CD8-positive, alpha-beta memory T cell (primary cell): ENCODE data around the gene EBF4. TPM values are rescaled to one million over a fixed set of nuclear protein-coding genes. Genes with fewer than 3 reads are reported as not detected.

Experiments
- CTCF ChIA-PET: fragments of 350-600 bp; sonication (Branson Sonifier 250); formaldehyde crosslinking; loops from one replicate; lab custom pipeline; 2021; ENCODE audit warnings: antibody characterized with exemption; lab: Charles Lee
- POLR2A ChIA-PET: fragments of 350-600 bp; sonication (Branson Sonifier 250); formaldehyde crosslinking; loops from one replicate; lab custom pipeline; 2021; ENCODE audit warnings: antibody characterized with exemption; lab: Charles Lee
- DNase-seq, 5 donors: peaks; one replicate each; pipeline versions ENCODE4 v3.0.0 to v3.0.0-alpha.2; 2020 to 2022; ENCODE audit warnings: mixed read lengths in 1 of 5
- H3K27ac ChIP-seq: one replicate; pipeline ENCODE4 v1.7.0; 2013; ENCODE audit warnings: low read depth, mild to moderate bottlenecking, low read length, moderate library complexity
- H3K27me3 ChIP-seq: 2 replicates; pipeline ENCODE4 v1.7.0; 2013; ENCODE audit warnings: low read length, mild to moderate bottlenecking; ENCODE audit not compliant: insufficient read depth, poor library complexity, severe bottlenecking
- H3K36me3 ChIP-seq: 2 replicates; pipeline ENCODE4 v1.7.0; 2013; ENCODE audit warnings: mild to moderate bottlenecking, low read length, moderate library complexity; ENCODE audit not compliant: insufficient read depth
- H3K4me1 ChIP-seq: 2 replicates; pipeline ENCODE4 v1.7.0; 2013; ENCODE audit warnings: mild to moderate bottlenecking, low read length, moderate library complexity; ENCODE audit not compliant: insufficient read depth
- H3K4me3 ChIP-seq: 2 replicates; pipeline ENCODE4 v1.7.0; 2013; ENCODE audit warnings: mild to moderate bottlenecking, low read length
- H3K9me3 ChIP-seq: 2 replicates; pipeline ENCODE4 v1.7.0; 2013; ENCODE audit warnings: mild to moderate bottlenecking, low read length
- H3K27ac Mint-ChIP-seq, 8 donors: one replicate each; pipeline ENCODE4 v1.8.0; 2020 to 2021; ENCODE audit warnings: mixed read lengths in 8 of 8, mild to moderate bottlenecking in 6 of 8, inconsistent platforms in 3 of 8, moderate library complexity in 3 of 8
- H3K27me3 Mint-ChIP-seq, 2 donors: one replicate each; pipeline ENCODE4 v1.8.0; 2020 to 2021; ENCODE audit warnings: mixed read lengths in 2 of 2, mild to moderate bottlenecking in 1 of 2, moderate library complexity in 1 of 2
- H3K36me3 Mint-ChIP-seq, 3 donors: one replicate each; pipeline ENCODE4 v1.8.0; 2020 to 2021; ENCODE audit warnings: mixed read lengths in 3 of 3, inconsistent platforms in 1 of 3, mild to moderate bottlenecking in 1 of 3
- H3K4me1 Mint-ChIP-seq, 3 donors: one replicate each; pipeline ENCODE4 v1.8.0; 2020 to 2021; ENCODE audit warnings: mixed read lengths in 3 of 3, inconsistent platforms in 1 of 3, mild to moderate bottlenecking in 1 of 3
- H3K4me3 Mint-ChIP-seq, 7 donors: one replicate each; pipeline ENCODE4 v1.8.0; 2020 to 2021; ENCODE audit warnings: mixed read lengths in 7 of 7, mild to moderate bottlenecking in 6 of 7, moderate library complexity in 4 of 7, inconsistent platforms in 2 of 7
- H3K9me3 Mint-ChIP-seq, 5 donors: one replicate each; pipeline ENCODE4 v1.8.0; 2020 to 2022; ENCODE audit warnings: mixed read lengths in 5 of 5, mild to moderate bottlenecking in 3 of 5, moderate library complexity in 2 of 5, inconsistent platforms in 1 of 5
- polyA plus RNA-seq: library from polyadenylated mRNA; unstranded; fragments of 300-500 nt; fragmentation: Illumina TruSeq; gene quantifications from one replicate; pipeline ENCODE4 v1.2.3, GENCODE V29; 2021
- total RNA-seq, 2 experiments: library from RNA; stranded (reverse); gene quantifications; one replicate each; pipeline ENCODE4 v1.2.3, GENCODE V29; 2021

EBF4 gene
- total and polyA plus RNA-seq, 3 experiments from 2014 or later = 0.66 to 2.0 (median 0.92) TPM

DNA sequence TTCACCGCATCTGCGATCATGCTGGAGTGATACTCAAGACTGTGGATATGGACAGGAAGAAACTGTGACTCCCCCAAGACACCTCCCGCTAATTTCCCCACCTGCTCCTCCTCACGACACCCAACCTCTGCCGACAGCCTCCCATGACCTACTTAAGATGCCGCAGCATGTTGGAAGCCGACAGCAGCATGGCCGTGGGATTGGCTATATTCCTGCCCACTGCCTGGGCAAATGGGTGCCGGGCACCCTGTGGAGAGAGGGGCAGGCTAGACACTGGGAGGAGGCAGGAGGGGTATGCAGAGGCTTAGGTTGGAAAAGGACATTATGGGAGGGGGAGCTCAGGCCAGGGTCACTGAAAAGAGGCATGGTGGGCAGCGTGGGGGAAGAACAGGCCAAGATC lies 33.0 kb upstream of the EBF4 start:
- Mint-ChIP-seq H3K27ac (peak overlapping the region in 2 of 8 donors; percentile 74 to 82), H3K9me3 (no peaks in the 10 kb centered on the region), H3K4me3 (peak overlapping the region in 1 of 7 donors; percentile 76), H3K36me3 (peaks cover 16 to 91% (median 40%) of the 10 kb centered on the region in 3 donors), H3K27me3 (peaks cover 0 to 2% of the 10 kb centered on the region in 2 donors), H3K4me1 (peaks cover 23 to 39% (median 31%) of the 10 kb centered on the region in 3 donors)
- H3K9me3 ChIP-seq = no peaks in the 10 kb centered on the region
- ChIA-PET CTCF (no interaction called here), POLR2A (no interaction called here)
- H3K36me3 ChIP-seq = peaks cover 78% of the 10 kb centered on the region
- no peak for DNase-seq
- no peaks in the 10 kb centered on the region for H3K27me3 ChIP-seq
- no peak overlapping the region for H3K4me3 ChIP-seq
- H3K27ac ChIP-seq = no peak overlapping the region
- H3K4me1 ChIP-seq = peaks cover 15% of the 10 kb centered on the region

DNA sequence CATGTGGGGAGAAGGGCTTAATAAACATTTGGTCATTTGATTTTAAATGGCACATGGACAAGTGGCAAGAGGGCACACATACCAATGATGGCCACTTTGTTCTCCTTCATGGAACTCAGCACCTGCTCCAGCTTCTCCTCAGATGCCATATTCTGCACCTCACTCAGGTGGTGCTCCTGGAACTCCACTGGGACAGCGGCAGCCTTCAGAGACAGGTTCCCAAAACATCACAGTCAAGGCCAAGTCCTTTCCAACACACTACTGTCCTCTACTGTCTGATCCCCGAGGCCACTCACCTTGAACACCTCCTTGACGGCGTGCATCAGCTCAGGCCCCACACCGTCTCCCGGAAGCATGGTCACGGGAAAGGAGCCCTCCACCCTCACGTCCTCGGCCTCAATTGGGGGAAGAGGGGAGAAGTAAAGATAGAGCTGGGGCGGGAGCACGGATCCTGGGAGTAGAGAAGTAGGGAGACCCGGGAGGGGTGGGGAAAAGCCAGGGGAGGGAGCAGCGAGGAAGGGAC lies 29.2 kb upstream of the EBF4 start:
- Histone ChIP-seq H3K4me1 (peaks cover 13% of the 10 kb centered on the region), H3K27ac (peak overlapping the region; percentile 78), H3K36me3 (peaks cover 39% of the 10 kb centered on the region), H3K9me3 (no peaks in the 10 kb centered on the region), H3K27me3 (no peaks in the 10 kb centered on the region), H3K4me3 (peak overlapping the region; percentile 91)
- no peaks in the 10 kb centered on the region for H3K9me3 Mint-ChIP-seq
- H3K36me3 Mint-ChIP-seq = peaks cover 0 to 52% (median 19%) of the 10 kb centered on the region in 3 donors
- CTCF ChIA-PET = interaction anchor here (1.5 to 3.3 kb wide), 2 partner anchors 11 to 141 kb away, joined by 6 to 21 read pairs; partner anchors contain the start of gene NOP56
- POLR2A ChIA-PET = interaction anchor here (3.5 kb wide), 1 partner anchor 10 kb away, joined by 70 read pairs; the partner anchor contains the start of gene NOP56
- DNase-seq = no peak
- H3K27ac Mint-ChIP-seq = peak overlapping the region; percentile 91 to 99 (median 95)
- peak overlapping the region; percentile 84 to 99 (median 90) for H3K4me3 Mint-ChIP-seq
- H3K27me3 Mint-ChIP-seq = peaks cover 0 to 2% of the 10 kb centered on the region in 2 donors
- H3K4me1 Mint-ChIP-seq = peaks cover 17 to 29% (median 26%) of the 10 kb centered on the region in 3 donors

DNA sequence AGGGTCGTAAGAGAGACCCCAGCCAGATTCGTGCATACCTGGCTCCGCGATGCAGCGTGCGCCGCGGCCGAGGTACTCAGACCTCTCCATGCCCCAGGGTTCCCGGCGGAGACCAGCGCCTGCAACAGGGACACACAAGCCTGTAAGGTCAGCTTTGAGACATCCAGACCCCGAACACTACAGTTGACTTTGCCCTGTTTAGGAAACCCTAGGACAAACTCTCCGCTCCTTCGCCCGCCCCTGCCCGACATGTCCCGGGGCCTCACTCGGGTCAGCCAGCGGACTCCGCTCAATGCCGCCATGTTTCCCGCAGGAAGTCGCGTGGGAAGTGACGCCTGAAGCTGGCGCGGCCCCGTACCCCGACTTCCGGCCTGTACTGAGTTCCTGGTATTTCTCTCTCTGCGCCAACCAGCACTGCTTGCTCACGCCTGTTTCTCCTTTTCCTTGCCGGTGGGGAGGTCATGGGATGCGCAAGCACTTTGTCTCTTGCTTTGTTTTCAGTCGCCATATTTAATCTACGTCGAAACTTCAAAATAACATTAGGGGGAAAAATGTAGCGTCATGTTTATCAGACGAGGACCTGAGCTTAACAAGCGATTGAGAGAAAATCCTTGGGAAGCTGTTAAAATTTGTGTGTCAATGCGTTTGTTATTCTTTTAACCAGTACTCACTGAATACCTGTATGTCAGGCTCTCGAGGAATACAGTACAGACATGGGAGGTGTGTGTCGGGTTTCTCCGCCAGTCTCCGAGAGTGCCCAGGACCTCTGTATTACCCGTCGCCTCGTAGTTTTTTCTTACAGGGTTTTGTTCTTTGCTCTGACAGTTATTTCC lies 28.5 kb upstream of the EBF4 start, which contains the start of gene IDH3B:
TSS of gene IDH3B (minus strand) at position 330 of the 833 bp plus-strand sequence. CDS start at position 302, 28 bp downstream.
- Histone ChIP-seq H3K27me3 (no peaks in the 10 kb centered on the region), H3K9me3 (no peaks in the 10 kb centered on the region), H3K4me3 (peak within 1 kb of the TSS; percentile 91), H3K36me3 (peaks cover 33% of the 10 kb centered on the region), H3K27ac (peak within 1 kb of the TSS; percentile 78), H3K4me1 (peaks cover 13% of the 10 kb centered on the region)
- H3K4me1 Mint-ChIP-seq = peaks cover 17 to 29% (median 26%) of the 10 kb centered on the region in 3 donors
- ChIA-PET POLR2A (interaction anchor here (0.7 to 3.5 kb wide), 5 partner anchors 10 to 194 kb away, joined by 3 to 70 read pairs (median 5); partner anchors contain the start of genes NOP56, PCED1A, SNRPB and VPS16), CTCF (interaction anchor here (0.8 to 3.3 kb wide), 4 partner anchors 12 to 142 kb away, joined by 4 to 21 read pairs (median 5); partner anchors contain the start of gene NOP56)
- peaks cover 0 to 46% (median 19%) of the 10 kb centered on the region in 3 donors for H3K36me3 Mint-ChIP-seq
- H3K4me3 Mint-ChIP-seq = peak within 1 kb of the TSS; percentile 84 to 99 (median 90)
- peak; percentile 85 to 93 (median 89) for DNase-seq
- H3K27ac Mint-ChIP-seq = peak within 1 kb of the TSS; percentile 91 to 99 (median 95)
- no peaks in the 10 kb centered on the region for H3K9me3 Mint-ChIP-seq
- H3K27me3 Mint-ChIP-seq = no peaks in the 10 kb centered on the region

DNA sequence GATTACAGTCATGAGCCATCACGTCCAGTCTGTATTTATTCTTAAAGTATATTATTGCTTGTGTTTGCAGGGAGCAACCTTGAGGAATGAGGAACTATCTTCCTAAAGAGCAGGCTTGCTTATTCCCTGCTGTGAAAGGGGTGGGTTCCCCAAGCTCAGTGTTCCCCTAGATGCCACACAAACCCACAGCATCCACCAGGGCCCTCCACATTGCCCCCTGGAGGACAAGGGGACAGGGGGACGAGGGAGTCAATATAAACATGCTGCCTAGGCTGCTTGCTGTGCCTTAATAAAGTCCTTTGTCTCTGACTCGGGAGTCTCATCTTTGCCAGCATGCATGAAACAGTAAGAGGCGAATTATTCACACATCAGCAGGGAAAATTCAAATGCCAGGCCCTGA lies 20.6 kb upstream of the EBF4 start:
- Histone ChIP-seq H3K27me3 (no peaks in the 10 kb centered on the region), H3K9me3 (no peaks in the 10 kb centered on the region), H3K27ac (no peak overlapping the region), H3K4me3 (no peak overlapping the region), H3K4me1 (no peaks in the 10 kb centered on the region), H3K36me3 (no peaks in the 10 kb centered on the region)
- Mint-ChIP-seq H3K27me3 (peaks cover 2 to 15% of the 10 kb centered on the region in 2 donors), H3K4me1 (no peaks in the 10 kb centered on the region), H3K36me3 (no peaks in the 10 kb centered on the region), H3K27ac (no peak overlapping the region), H3K9me3 (no peaks in the 10 kb centered on the region), H3K4me3 (no peak overlapping the region)
- CTCF ChIA-PET = interaction anchor here (1.1 kb wide), 1 partner anchor 15 kb away, joined by 3 read pairs; no protein-coding TSS in a partner anchor
- no peak for DNase-seq
- POLR2A ChIA-PET = no interaction called here

DNA sequence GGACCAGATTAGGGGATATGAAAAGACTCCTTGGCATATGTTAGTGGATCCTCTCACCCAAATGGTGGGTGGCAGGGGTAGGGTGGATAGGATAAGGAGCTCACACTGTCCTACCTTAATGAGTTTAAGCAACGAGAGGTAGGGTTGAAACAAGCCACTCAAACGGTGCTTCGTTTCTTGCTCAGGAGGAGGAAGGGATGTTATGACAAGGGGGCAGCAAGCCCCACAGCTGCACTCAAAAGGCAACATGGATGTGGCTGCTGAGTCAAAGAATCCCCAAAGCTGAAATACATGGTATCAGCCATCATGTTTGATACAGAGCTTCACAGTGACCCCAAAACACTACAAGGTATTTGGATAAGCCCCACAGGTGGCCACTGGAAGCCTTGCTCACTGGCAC lies 20.1 kb upstream of the EBF4 start:
- CTCF ChIA-PET = interaction anchor here (1.9 kb wide), 1 partner anchor 148 kb away, joined by 6 read pairs; no protein-coding TSS in a partner anchor

DNA sequence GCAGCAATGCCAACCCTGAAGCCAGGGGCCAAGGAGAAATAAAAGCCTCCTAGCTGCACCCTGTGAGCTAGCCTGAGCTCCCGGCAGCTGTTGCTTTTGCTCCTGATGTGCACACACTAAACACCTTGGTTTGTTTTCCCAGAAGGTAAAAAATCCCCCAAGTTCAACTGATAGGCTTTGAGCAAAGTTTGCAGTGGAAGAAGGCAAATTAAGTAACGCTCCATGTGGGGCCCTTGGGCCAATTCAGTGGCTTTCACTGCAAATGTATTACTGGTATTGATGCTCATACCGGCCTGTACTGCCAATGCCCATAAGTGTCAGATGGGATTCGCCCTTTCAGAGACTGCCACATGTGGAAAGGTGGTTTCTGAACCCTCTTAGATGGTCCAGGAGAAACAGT lies 19.1 kb upstream of the EBF4 start:
- Histone ChIP-seq H3K4me1 (no peaks in the 10 kb centered on the region), H3K36me3 (no peaks in the 10 kb centered on the region), H3K9me3 (no peaks in the 10 kb centered on the region), H3K4me3 (no peak overlapping the region), H3K27ac (no peak overlapping the region), H3K27me3 (no peaks in the 10 kb centered on the region)
- ChIA-PET POLR2A (no interaction called here), CTCF (interaction anchor here (0.7 to 1.9 kb wide), 3 partner anchors 79 to 1128 kb away, joined by 3 to 6 read pairs (median 3); no protein-coding TSS in a partner anchor)
- H3K27me3 Mint-ChIP-seq = peaks cover 2 to 19% of the 10 kb centered on the region in 2 donors
- no peaks in the 10 kb centered on the region for H3K9me3 Mint-ChIP-seq
- no peak overlapping the region for H3K4me3 Mint-ChIP-seq
- no peak overlapping the region for H3K27ac Mint-ChIP-seq
- no peaks in the 10 kb centered on the region for H3K4me1 Mint-ChIP-seq
- no peaks in the 10 kb centered on the region for H3K36me3 Mint-ChIP-seq
- no peak for DNase-seq

More for the DNA sequence above, 20.1 kb upstream of the EBF4 start:
- Mint-ChIP-seq H3K27ac (no peak overlapping the region), H3K9me3 (no peaks in the 10 kb centered on the region), H3K27me3 (peaks cover 2 to 15% of the 10 kb centered on the region in 2 donors), H3K4me3 (no peak overlapping the region), H3K36me3 (no peaks in the 10 kb centered on the region), H3K4me1 (no peaks in the 10 kb centered on the region)
- POLR2A ChIA-PET = no interaction called here
- Histone ChIP-seq H3K4me1 (no peaks in the 10 kb centered on the region), H3K27me3 (no peaks in the 10 kb centered on the region), H3K27ac (no peak overlapping the region), H3K36me3 (no peaks in the 10 kb centered on the region), H3K9me3 (no peaks in the 10 kb centered on the region), H3K4me3 (no peak overlapping the region)
- no peak for DNase-seq

DNA sequence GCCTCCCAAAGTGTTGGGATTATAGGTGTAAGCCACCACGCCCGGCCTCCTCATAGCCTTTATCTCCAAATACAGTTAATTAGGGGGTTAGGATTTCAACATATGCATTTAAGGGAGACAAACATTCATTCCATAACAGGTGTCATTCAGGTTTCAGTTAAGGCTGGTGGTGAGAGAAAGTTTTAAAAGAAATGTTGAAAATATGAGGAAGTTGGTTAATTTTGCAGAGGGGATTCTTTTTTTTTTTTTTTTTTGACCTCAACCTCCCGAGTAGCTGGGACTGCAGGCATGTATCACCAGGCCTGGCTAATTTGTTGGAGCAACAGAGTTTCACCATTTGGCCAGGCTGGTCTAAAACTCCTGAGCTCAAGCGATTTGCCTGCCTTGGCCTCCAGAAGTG lies 12.5 kb upstream of the EBF4 start:
- H3K4me1 Mint-ChIP-seq = no peaks in the 10 kb centered on the region
- Histone ChIP-seq H3K4me3 (no peak overlapping the region), H3K4me1 (no peaks in the 10 kb centered on the region), H3K9me3 (no peaks in the 10 kb centered on the region), H3K27ac (no peak overlapping the region), H3K27me3 (no peaks in the 10 kb centered on the region), H3K36me3 (no peaks in the 10 kb centered on the region)
- no peak overlapping the region for H3K4me3 Mint-ChIP-seq
- ChIA-PET CTCF (no interaction called here), POLR2A (no interaction called here)
- H3K36me3 Mint-ChIP-seq = no peaks in the 10 kb centered on the region
- H3K27ac Mint-ChIP-seq = peak overlapping the region in 1 of 8 donors; percentile 27
- H3K27me3 Mint-ChIP-seq = peaks cover 8 to 41% of the 10 kb centered on the region in 2 donors
- DNase-seq = no peak
- H3K9me3 Mint-ChIP-seq = no peaks in the 10 kb centered on the region
